Glomerular endothelial cell (primary cell): ENCODE data around the gene SMCHD1. TPM values are rescaled to one million over a fixed set of nuclear protein-coding genes. Genes with fewer than 3 reads are reported as not detected.
"Not testable (repeated sequence)": the region's sequence is repeated elsewhere in the genome, so short reads cannot be mapped to it uniquely, and the experiment has no call there.

Experiments
- DNase-seq: peaks from one replicate; pipeline ENCODE4 v3.0.0-alpha.2; 2011; ENCODE audit warnings: low read depth, low spot score; ENCODE audit errors: extremely low read depth
- total RNA-seq: library from RNA; depleted of rRNA; stranded (reverse); fragments of >200 nt; gene quantifications from 2 replicates; pipeline ENCODE4 v1.2.3, GENCODE V29; 2015

SMCHD1 gene
- total RNA-seq, 1 donor from 2014 or later: 34.5 TPM

DNA sequence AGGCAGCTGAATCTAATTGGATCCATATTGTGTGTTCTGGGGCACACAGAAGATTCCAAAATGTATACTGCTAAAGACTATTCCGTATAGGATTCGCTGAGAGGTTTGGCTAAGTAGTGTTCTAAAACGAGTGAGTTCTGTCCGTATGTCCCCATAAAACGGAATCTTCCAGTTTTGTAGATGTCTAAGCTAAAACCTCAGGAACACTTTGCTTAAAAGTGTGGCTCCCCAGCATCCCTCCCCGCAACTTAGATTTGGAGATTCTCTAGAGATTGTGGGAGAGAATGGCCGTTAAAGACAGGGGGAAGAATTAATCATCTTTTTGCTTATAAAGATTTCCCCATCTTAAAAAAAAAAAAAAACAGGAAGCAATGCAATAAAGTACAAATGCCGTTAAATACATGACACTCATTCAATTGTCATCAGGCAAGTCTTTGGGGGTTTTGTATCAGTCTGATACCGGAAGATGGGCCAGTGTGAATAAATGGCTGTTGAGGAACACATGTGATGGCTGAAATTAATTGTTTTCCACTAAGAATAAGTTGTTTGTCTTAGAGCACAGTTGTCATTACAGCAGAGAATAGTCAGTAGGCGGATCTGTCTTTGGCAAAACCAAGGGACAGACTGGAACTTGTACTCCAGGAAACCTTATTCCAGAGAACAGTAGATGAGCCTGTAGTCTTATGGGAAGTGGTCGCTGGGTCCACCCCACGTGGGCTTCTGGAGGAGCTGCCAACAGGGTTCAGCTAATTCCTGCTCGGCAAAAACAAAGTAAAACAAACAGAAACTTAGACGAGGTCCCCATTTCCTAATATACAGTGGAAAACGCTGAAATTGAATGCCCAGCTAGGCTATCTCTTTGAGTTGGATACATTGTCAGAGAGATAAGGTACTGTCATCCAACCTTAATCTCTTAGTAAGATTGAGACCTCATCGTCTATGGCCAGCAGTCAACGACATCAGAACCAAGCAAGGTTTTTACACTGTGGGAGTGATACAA lies 193.0 kb downstream of the SMCHD1 start:
- no peak for DNase-seq

- no peak for DNase-seq
Measured at GRCh38 chr18:2850816-2851215, 195.3 kb downstream of the SMCHD1 start.

DNA sequence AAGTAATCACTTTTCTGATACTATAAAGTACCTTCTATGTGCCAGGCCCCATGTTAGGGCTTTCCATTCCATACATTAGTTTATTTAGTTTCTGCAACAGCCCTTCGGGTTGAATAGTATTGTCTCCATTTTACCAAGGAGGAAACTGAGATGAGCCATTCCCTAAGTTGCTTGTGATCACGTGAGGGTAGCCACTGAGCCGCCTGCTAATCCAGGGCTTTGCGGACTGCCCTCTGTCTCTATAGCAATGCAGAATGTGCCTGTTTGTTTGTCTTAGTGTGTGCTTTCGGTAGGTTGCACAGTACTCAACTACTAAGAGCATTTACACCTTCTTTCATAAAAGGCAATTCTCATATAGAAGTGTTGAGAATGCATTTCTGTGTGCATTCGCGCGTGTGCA lies 196.2 kb downstream of the SMCHD1 start:
- DNase-seq: no peak

DNA sequence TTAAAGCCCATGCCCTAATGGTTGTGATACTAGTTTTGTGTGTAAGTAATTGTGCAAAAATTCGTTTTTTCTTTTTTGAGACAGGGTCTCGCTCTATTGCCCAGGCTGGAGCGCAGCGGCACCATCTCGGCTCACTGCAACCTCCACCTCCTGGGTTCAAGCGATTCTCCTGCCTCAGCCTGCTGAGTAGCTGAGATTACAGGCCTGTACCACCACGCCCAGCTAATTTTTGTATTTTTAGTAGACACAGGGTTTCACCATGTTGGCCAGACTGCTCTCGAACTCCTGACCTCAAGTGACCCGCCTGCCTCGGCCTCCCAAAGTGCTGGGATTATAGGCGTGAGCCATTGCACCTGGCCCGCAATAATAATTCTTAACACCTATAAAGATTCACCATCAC lies 196.9 kb downstream of the SMCHD1 start:
- DNase-seq: not testable (repeated sequence)

- DNase-seq: no peak
Measured at GRCh38 chr18:2853173-2853925, 197.8 kb downstream of the SMCHD1 start.

GRCh38 chr18:2853926-2854664 lies 198.6 kb downstream of the SMCHD1 start:
- DNase-seq: no peak

Other genes with a start within 250 kb of the SMCHD1 start
- 2.9 and 8.5 TPM in 2 replicates for gene METTL4, start 84.2 kb upstream of the SMCHD1 start, total RNA-seq
- gene NDC80, start 84.2 kb upstream of the SMCHD1 start, total RNA-seq: 6.4 and 9.0 TPM in 2 replicates
- 9.9 and 11.3 TPM in 2 replicates for gene EMILIN2, start 191.3 kb downstream of the SMCHD1 start, total RNA-seq